ENCODE results near the gene TMEM167B. TPM values are rescaled to one million over a fixed set of nuclear protein-coding genes. Genes with fewer than 3 reads are reported as not detected.

Gene TMEM167B
- polyA plus RNA-seq, 1 donor (not counting 4 experiments of a cell fraction or from before 2014, with no cell fraction given) = 15.7 TPM

GRCh38 chr1:109118089-109118488, 27.5 kb downstream of the TMEM167B start:
- dilution Hi-C loops (cut with MboI; ENCODE audit: extremely low pct_ligation_motif_present, low sequenced_read_pairs) = no loop called here
- H3K9ac ChIP-seq (ENCODE audit: control insufficient read depth, extremely low read depth, insufficient read depth, low read length) = no peak overlapping the region
- H3K4me3 ChIP-seq (ENCODE audit: control insufficient read depth in 2 of 3, extremely low read depth in 1 of 3, insufficient read depth in 2 of 3, low read depth in 1 of 3, low read length in 3 of 3) = no peak overlapping the region
- TF ChIP-seq, protein P1, sequence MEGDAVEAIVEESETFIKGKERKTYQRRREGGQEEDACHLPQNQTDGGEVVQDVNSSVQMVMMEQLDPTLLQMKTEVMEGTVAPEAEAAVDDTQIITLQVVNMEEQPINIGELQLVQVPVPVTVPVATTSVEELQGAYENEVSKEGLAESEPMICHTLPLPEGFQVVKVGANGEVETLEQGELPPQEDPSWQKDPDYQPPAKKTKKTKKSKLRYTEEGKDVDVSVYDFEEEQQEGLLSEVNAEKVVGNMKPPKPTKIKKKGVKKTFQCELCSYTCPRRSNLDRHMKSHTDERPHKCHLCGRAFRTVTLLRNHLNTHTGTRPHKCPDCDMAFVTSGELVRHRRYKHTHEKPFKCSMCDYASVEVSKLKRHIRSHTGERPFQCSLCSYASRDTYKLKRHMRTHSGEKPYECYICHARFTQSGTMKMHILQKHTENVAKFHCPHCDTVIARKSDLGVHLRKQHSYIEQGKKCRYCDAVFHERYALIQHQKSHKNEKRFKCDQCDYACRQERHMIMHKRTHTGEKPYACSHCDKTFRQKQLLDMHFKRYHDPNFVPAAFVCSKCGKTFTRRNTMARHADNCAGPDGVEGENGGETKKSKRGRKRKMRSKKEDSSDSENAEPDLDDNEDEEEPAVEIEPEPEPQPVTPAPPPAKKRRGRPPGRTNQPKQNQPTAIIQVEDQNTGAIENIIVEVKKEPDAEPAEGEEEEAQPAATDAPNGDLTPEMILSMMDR (optimal IDR thresholded peaks at IDR 0.05 in 1 of 3, IDR thresholded peaks at IDR 0.05 in 1 of 3, conservative IDR thresholded peaks at IDR 0.05 in 1 of 3; ENCODE audit: extremely low read depth in 1 of 3, insufficient read depth in 2 of 3, low read length in 3 of 3) = no peak
- TF ChIP-seq EZH2 (IDR thresholded peaks at IDR 0.05; ENCODE audit: low read length) = no peak
- no peak overlapping the region for H3K27ac ChIP-seq (ENCODE audit: control insufficient read depth, insufficient read depth, low read length)
- no peaks in the 10 kb centered on the region for H3K9me3 ChIP-seq (ENCODE audit: control insufficient read depth, low read depth, low read length)
- no peaks in the 10 kb centered on the region for H3K9me1 ChIP-seq (ENCODE audit: control insufficient read depth, extremely low read depth, insufficient read depth, low read length)
- H3K36me3 ChIP-seq (ENCODE audit: control insufficient read depth in 2 of 2, extremely low read depth in 1 of 2, insufficient read depth in 2 of 2, low read length in 2 of 2) = no peaks in the 10 kb centered on the region
- no peaks in the 10 kb centered on the region for H3K79me2 ChIP-seq (ENCODE audit: control insufficient read depth, insufficient read depth, low read length)
- no peak overlapping the region for H2AFZ ChIP-seq (ENCODE audit: control insufficient read depth, low read length)
- H3K27me3 ChIP-seq (ENCODE audit: control insufficient read depth, extremely low read depth, insufficient read depth, low read length) = peaks cover 19% of the 10 kb centered on the region
- no peaks in the 10 kb centered on the region for H4K20me1 ChIP-seq (ENCODE audit: control insufficient read depth, extremely low read depth, insufficient read depth, low read length)
- H3K4me2 ChIP-seq (ENCODE audit: control insufficient read depth, extremely low read depth, insufficient read depth, low read depth, low read length) = no peak overlapping the region
- H3K4me1 ChIP-seq (ENCODE audit: control insufficient read depth, extremely low read depth, insufficient read depth, low read length) = peaks cover 4% of the 10 kb centered on the region
- DNase-seq (ENCODE audit: low read depth, low spot score) = no peak
- no peak for FAIRE-seq

DNA sequence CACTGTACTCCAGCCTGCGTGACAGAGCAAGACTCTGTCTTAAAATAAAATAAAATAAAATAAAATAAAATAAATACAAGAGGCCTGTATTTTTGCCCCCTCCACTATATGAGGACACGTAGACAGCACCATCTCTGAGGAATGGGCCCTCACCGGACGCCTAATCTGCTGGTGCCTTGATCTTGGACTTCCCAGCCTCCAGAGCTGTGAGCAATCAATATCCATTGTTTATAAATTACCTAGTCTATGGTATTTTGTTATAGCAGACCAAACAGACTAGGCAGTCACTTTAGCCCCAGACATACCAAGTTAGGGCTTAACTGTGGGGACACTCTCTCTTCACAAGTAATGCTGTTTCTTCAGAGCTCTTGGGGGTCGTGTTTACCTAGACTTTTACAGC, 29.8 kb downstream of the TMEM167B start:
- no peaks in the 10 kb centered on the region for H3K9me1 ChIP-seq (ENCODE audit: control insufficient read depth, extremely low read depth, insufficient read depth, low read length)
- H4K20me1 ChIP-seq (ENCODE audit: control insufficient read depth, extremely low read depth, insufficient read depth, low read length) = no peaks in the 10 kb centered on the region
- no peaks in the 10 kb centered on the region for H3K79me2 ChIP-seq (ENCODE audit: control insufficient read depth, insufficient read depth, low read length)
- H3K4me1 ChIP-seq (ENCODE audit: control insufficient read depth, extremely low read depth, insufficient read depth, low read length) = no peaks in the 10 kb centered on the region
- dilution Hi-C loops (cut with MboI; ENCODE audit: extremely low pct_ligation_motif_present, low sequenced_read_pairs) = no loop called here
- no peaks in the 10 kb centered on the region for H3K27me3 ChIP-seq (ENCODE audit: control insufficient read depth, extremely low read depth, insufficient read depth, low read length)
- FAIRE-seq (no peak), DNase-seq (ENCODE audit: low read depth, low spot score) (no peak)
- H3K4me3 ChIP-seq (ENCODE audit: control insufficient read depth in 2 of 3, extremely low read depth in 1 of 3, insufficient read depth in 2 of 3, low read depth in 1 of 3, low read length in 3 of 3) = no peak overlapping the region
- no peak for TF ChIP-seq EZH2 (IDR thresholded peaks at IDR 0.05; ENCODE audit: low read length)
- H3K9ac ChIP-seq (ENCODE audit: control insufficient read depth, extremely low read depth, insufficient read depth, low read length) = no peak overlapping the region
- no peak overlapping the region for H3K4me2 ChIP-seq (ENCODE audit: control insufficient read depth, extremely low read depth, insufficient read depth, low read depth, low read length)
- no peak overlapping the region for H3K27ac ChIP-seq (ENCODE audit: control insufficient read depth, insufficient read depth, low read length)
- H2AFZ ChIP-seq (ENCODE audit: control insufficient read depth, low read length) = no peak overlapping the region
- no peaks in the 10 kb centered on the region for H3K36me3 ChIP-seq (ENCODE audit: control insufficient read depth in 2 of 2, extremely low read depth in 1 of 2, insufficient read depth in 2 of 2, low read length in 2 of 2)
- H3K9me3 ChIP-seq (ENCODE audit: control insufficient read depth, low read depth, low read length) = no peaks in the 10 kb centered on the region

GRCh38 chr1:109131059-109131458, 40.5 kb downstream of the TMEM167B start:
- Histone ChIP-seq H4K20me1 (ENCODE audit: control insufficient read depth, extremely low read depth, insufficient read depth, low read length) (no peaks in the 10 kb centered on the region), H3K79me2 (ENCODE audit: control insufficient read depth, insufficient read depth, low read length) (no peaks in the 10 kb centered on the region), H3K4me1 (ENCODE audit: control insufficient read depth, extremely low read depth, insufficient read depth, low read length) (no peaks in the 10 kb centered on the region), H3K9ac (ENCODE audit: control insufficient read depth, extremely low read depth, insufficient read depth, low read length) (no peak overlapping the region), H3K4me2 (ENCODE audit: control insufficient read depth, extremely low read depth, insufficient read depth, low read depth, low read length) (no peak overlapping the region), H3K4me3 (ENCODE audit: control insufficient read depth in 2 of 3, extremely low read depth in 1 of 3, insufficient read depth in 2 of 3, low read depth in 1 of 3, low read length in 3 of 3) (no peak overlapping the region), H3K36me3 (ENCODE audit: control insufficient read depth in 2 of 2, extremely low read depth in 1 of 2, insufficient read depth in 2 of 2, low read length in 2 of 2) (no peaks in the 10 kb centered on the region), H3K9me3 (ENCODE audit: control insufficient read depth, low read depth, low read length) (no peaks in the 10 kb centered on the region), H3K27ac (ENCODE audit: control insufficient read depth, insufficient read depth, low read length) (no peak overlapping the region), H3K27me3 (ENCODE audit: control insufficient read depth, extremely low read depth, insufficient read depth, low read length) (no peaks in the 10 kb centered on the region), H3K9me1 (ENCODE audit: control insufficient read depth, extremely low read depth, insufficient read depth, low read length) (no peaks in the 10 kb centered on the region), H2AFZ (ENCODE audit: control insufficient read depth, low read length) (no peak overlapping the region)
- DNase-seq (ENCODE audit: low read depth, low spot score) = no peak
- TF ChIP-seq, protein P1 (optimal IDR thresholded peaks at IDR 0.05 in 1 of 3, IDR thresholded peaks at IDR 0.05 in 1 of 3, conservative IDR thresholded peaks at IDR 0.05 in 1 of 3; ENCODE audit: extremely low read depth in 1 of 3, insufficient read depth in 2 of 3, low read length in 3 of 3) = no peak
- TF ChIP-seq EZH2 (IDR thresholded peaks at IDR 0.05; ENCODE audit: low read length) = no peak
- dilution Hi-C loops (cut with MboI; ENCODE audit: extremely low pct_ligation_motif_present, low sequenced_read_pairs) = no loop called here
- FAIRE-seq = no peak

All from keratinocyte (primary cell).